Chondrocyte (in vitro differentiated cells): ENCODE measurements around the gene EFTUD2. TPM values are rescaled to one million over a fixed set of nuclear protein-coding genes. Genes with fewer than 3 reads are reported as not detected.

ENCODE experiments used
- DNase-seq: peaks from one replicate; pipeline ENCODE4 v3.0.0; 2021; ENCODE audit warnings: mixed read lengths, low spot score
- H3K27ac Mint-ChIP-seq: one replicate; pipeline ENCODE4 v1.8.0; 2021; ENCODE audit warnings: mild to moderate bottlenecking, moderate library complexity, mixed read lengths; ENCODE audit not compliant: unreplicated experiment
- H3K27me3 Mint-ChIP-seq: 2 replicates; pipeline ENCODE4 v1.8.0; 2021; ENCODE audit warnings: low read depth, mixed read lengths
- H3K36me3 Mint-ChIP-seq: 2 replicates; pipeline ENCODE4 v1.8.0; 2021; ENCODE audit warnings: low read depth, mixed read lengths
- H3K4me1 Mint-ChIP-seq: 2 replicates; pipeline ENCODE4 v1.8.0; 2021; ENCODE audit warnings: low read depth, mild to moderate bottlenecking, mixed read lengths
- H3K4me3 Mint-ChIP-seq: one replicate; pipeline ENCODE4 v1.8.0; 2021; ENCODE audit warnings: mild to moderate bottlenecking, moderate library complexity, mixed read lengths; ENCODE audit not compliant: unreplicated experiment
- H3K9me3 Mint-ChIP-seq: 2 replicates; pipeline ENCODE4 v1.8.0; 2021; ENCODE audit warnings: low read depth, mixed read lengths
- CTCF ChIP-seq: fragments of 200-600 bp; sonication (generic); IDR thresholded peaks from 2 replicates; pipeline ENCODE4 v1.5.0; 2021; ENCODE audit warnings: antibody characterized with exemption, mild to moderate bottlenecking, moderate library complexity
- total RNA-seq: library from RNA; stranded (reverse); gene quantifications from 3 replicates; pipeline ENCODE4 v1.2.1, GENCODE V29; 2021

Gene EFTUD2
- total RNA-seq, 1 donor from 2014 or later: 71.9 TPM

GRCh38 chr17:44837196-44837595 lies 62.0 kb downstream of the EFTUD2 start:
- Mint-ChIP-seq H3K27ac (no peak overlapping the region), H3K27me3 (no peaks in the 10 kb centered on the region), H3K9me3 (no peaks in the 10 kb centered on the region), H3K4me1 (peaks cover 5% of the 10 kb centered on the region), H3K36me3 (no peaks in the 10 kb centered on the region), H3K4me3 (no peak overlapping the region)
- DNase-seq: no peak
- no peak for TF ChIP-seq CTCF

- H3K4me1 Mint-ChIP-seq: peaks cover 18% of the 10 kb centered on the region
- no peak overlapping the region for H3K4me3 Mint-ChIP-seq
- no peak for DNase-seq
- H3K27ac Mint-ChIP-seq: no peak overlapping the region
- peak; percentile 11 for TF ChIP-seq CTCF
- H3K36me3 Mint-ChIP-seq: no peaks in the 10 kb centered on the region
- H3K9me3 Mint-ChIP-seq: no peaks in the 10 kb centered on the region
- no peaks in the 10 kb centered on the region for H3K27me3 Mint-ChIP-seq
These were observed 66.4 kb downstream of the EFTUD2 start for GRCh38 chr17:44832805-44833204.

- no peak for DNase-seq
- no peak overlapping the region for H3K27ac Mint-ChIP-seq
- peaks cover 29% of the 10 kb centered on the region for H3K4me1 Mint-ChIP-seq
- no peaks in the 10 kb centered on the region for H3K27me3 Mint-ChIP-seq
- no peak overlapping the region for H3K4me3 Mint-ChIP-seq
- no peak for TF ChIP-seq CTCF
- no peaks in the 10 kb centered on the region for H3K9me3 Mint-ChIP-seq
- no peaks in the 10 kb centered on the region for H3K36me3 Mint-ChIP-seq
These were observed 67.9 kb downstream of the EFTUD2 start for GRCh38 chr17:44831371-44831770.

GRCh38 chr17:44830359-44831288 lies 68.6 kb downstream of the EFTUD2 start:
- Mint-ChIP-seq H3K27me3 (no peaks in the 10 kb centered on the region), H3K4me1 (peaks cover 29% of the 10 kb centered on the region), H3K4me3 (peak overlapping the region; percentile 67), H3K9me3 (no peaks in the 10 kb centered on the region), H3K36me3 (no peaks in the 10 kb centered on the region), H3K27ac (peak overlapping the region; percentile 18)
- TF ChIP-seq CTCF: no peak
- no peak for DNase-seq

- H3K36me3 Mint-ChIP-seq: no peaks in the 10 kb centered on the region
- TF ChIP-seq CTCF: no peak
- H3K4me3 Mint-ChIP-seq: peak within 1 kb of the TSS; percentile 88
- H3K27ac Mint-ChIP-seq: peak within 1 kb of the TSS; percentile 79
- no peaks in the 10 kb centered on the region for H3K27me3 Mint-ChIP-seq
- no peaks in the 10 kb centered on the region for H3K9me3 Mint-ChIP-seq
- H3K4me1 Mint-ChIP-seq: peaks cover 29% of the 10 kb centered on the region
- no peak for DNase-seq
These were observed 69.5 kb downstream of the EFTUD2 start, which contains the start of gene GJC1 for GRCh38 chr17:44829523-44830358. Gene GJC1 (minus strand): TSS chr17:44830287. CDS start chr17:44805817, 24,470 bp downstream.
